ENCODE results near the gene PLK3. TPM values are rescaled to one million over a fixed set of nuclear protein-coding genes. Genes with fewer than 3 reads are reported as not detected.

The PLK3 gene
- total RNA-seq, 1 donor from 2014 or later: 38.8 TPM

GRCh38 chr1:44775930-44776729 is 24.0 kb upstream of the PLK3 start:
- H3K4me1 ChIP-seq: peaks cover 26% of the 10 kb centered on the region
- H3K4me3 ChIP-seq: peak overlapping the region; percentile 79
- intact Hi-C loops (cut with DNase I): no loop called here
- H3K27ac ChIP-seq: peak overlapping the region; percentile 98
- H3K27me3 ChIP-seq: no peaks in the 10 kb centered on the region
- no peak for TF ChIP-seq CTCF (IDR thresholded peaks at IDR 0.05)
- peak; percentile 26 for ATAC-seq
- H3K9me3 ChIP-seq: no peaks in the 10 kb centered on the region
- H3K36me3 ChIP-seq: peaks cover 43% of the 10 kb centered on the region
- DNase-seq: no peak

- TF ChIP-seq CTCF (IDR thresholded peaks at IDR 0.05): no peak
- DNase-seq: no peak
- Histone ChIP-seq H3K36me3 (peaks cover 48% of the 10 kb centered on the region), H3K27ac (peak overlapping the region; percentile 98), H3K27me3 (no peaks in the 10 kb centered on the region), H3K4me1 (peaks cover 26% of the 10 kb centered on the region), H3K9me3 (no peaks in the 10 kb centered on the region), H3K4me3 (peak overlapping the region; percentile 79)
- ATAC-seq: no peak
- intact Hi-C loops (cut with DNase I): no loop called here
Measured at GRCh38 chr1:44776730-44777068, 23.5 kb upstream of the PLK3 start.

GRCh38 chr1:44777547-44777946 is 22.6 kb upstream of the PLK3 start:
- no peak for TF ChIP-seq CTCF (IDR thresholded peaks at IDR 0.05)
- intact Hi-C loops (cut with DNase I): no loop called here

GRCh38 chr1:44777969-44778635 is 22.1 kb upstream of the PLK3 start:
- intact Hi-C loops (cut with DNase I): no loop called here
- DNase-seq: no peak
- H3K36me3 ChIP-seq: peaks cover 48% of the 10 kb centered on the region
- H3K27me3 ChIP-seq: no peaks in the 10 kb centered on the region
- H3K4me3 ChIP-seq: no peak overlapping the region
- H3K27ac ChIP-seq: no peak overlapping the region
- H3K9me3 ChIP-seq: no peaks in the 10 kb centered on the region
- TF ChIP-seq CTCF (IDR thresholded peaks at IDR 0.05): no peak
- H3K4me1 ChIP-seq: peaks cover 26% of the 10 kb centered on the region
- no peak for ATAC-seq

More at GRCh38 chr1:44777547-44777946, 22.6 kb upstream of the PLK3 start:
- Histone ChIP-seq H3K4me1 (peaks cover 26% of the 10 kb centered on the region), H3K27me3 (no peaks in the 10 kb centered on the region), H3K9me3 (no peaks in the 10 kb centered on the region), H3K4me3 (no peak overlapping the region), H3K36me3 (peaks cover 48% of the 10 kb centered on the region), H3K27ac (peak overlapping the region; percentile 1)
- DNase-seq (no peak), ATAC-seq (no peak)

- H3K4me3 ChIP-seq: no peak overlapping the region
- intact Hi-C loops (cut with DNase I): no loop called here
- DNase-seq (no peak), ATAC-seq (no peak)
- H3K9me3 ChIP-seq: no peaks in the 10 kb centered on the region
- TF ChIP-seq CTCF (IDR thresholded peaks at IDR 0.05): no peak
- no peaks in the 10 kb centered on the region for H3K27me3 ChIP-seq
- H3K27ac ChIP-seq: no peak overlapping the region
- H3K4me1 ChIP-seq: peaks cover 31% of the 10 kb centered on the region
- peaks cover 48% of the 10 kb centered on the region for H3K36me3 ChIP-seq
Measured at GRCh38 chr1:44778705-44779576, 21.2 kb upstream of the PLK3 start.

Measured in upper lobe of right lung (tissue), 1 donor.